ENCODE data around the gene TKFC. TPM values are rescaled to one million over a fixed set of nuclear protein-coding genes. Genes with fewer than 3 reads are reported as not detected.
A peak's percentile ranks its signal among the peaks of the same experiment; 100 is the strongest.

Gene TKFC
- total and polyA plus RNA-seq, 4 donors = 15.7 to 134 (median 53.4) TPM

DNA sequence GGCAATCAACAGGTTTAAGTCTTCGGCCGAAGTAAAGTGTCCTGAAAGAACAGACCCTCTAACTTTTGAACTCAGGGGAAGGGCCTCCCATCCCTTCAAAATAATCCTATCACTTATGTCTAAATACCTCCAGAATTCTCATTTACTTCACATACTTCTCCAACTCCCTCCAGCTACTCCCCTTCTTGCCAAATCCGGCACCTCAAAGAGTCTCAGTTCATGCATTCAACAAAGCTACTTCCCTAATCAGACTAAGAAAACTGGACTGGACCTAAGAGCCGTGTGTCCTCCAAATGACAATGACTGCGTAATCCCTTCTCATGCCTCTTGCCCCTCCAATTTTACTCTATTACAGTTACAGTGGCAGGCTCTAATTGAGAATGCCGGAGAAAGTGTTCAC, 1.4 kb upstream of the TKFC start:
- Histone ChIP-seq H3K9ac (ENCODE audit: low read depth in 1 of 2, low read length in 2 of 2) (peak overlapping the region in 1 of 2 donors; percentile 90), H3K27ac (ENCODE audit: low read depth in 1 of 2, low read length in 2 of 2) (no peak overlapping the region), H3K9me3 (ENCODE audit: control insufficient read depth in 4 of 4, low read length in 3 of 4) (no peaks in the 10 kb centered on the region), H3K4me1 (ENCODE audit: control insufficient read depth in 4 of 4, insufficient read depth in 4 of 4, low read length in 3 of 4) (peaks cover 3 to 43% (median 34%) of the 10 kb centered on the region in 4 donors), H3K4me3 (ENCODE audit: low read depth in 1 of 3, low read length in 3 of 3) (peak overlapping the region; percentile 81 to 93 (median 88)), H3K27me3 (ENCODE audit: control insufficient read depth in 4 of 4, insufficient read depth in 4 of 4, low read length in 3 of 4) (no peaks in the 10 kb centered on the region), H3K36me3 (ENCODE audit: control insufficient read depth in 4 of 4, insufficient read depth in 3 of 4, low read depth in 1 of 4, low read length in 3 of 4) (peaks cover 0 to 25% (median 16%) of the 10 kb centered on the region in 4 donors)
- no peak for DNase-seq (ENCODE audit: low spot score)
- WGBS = 77% methylated on average over 6 of the region's 6 CpGs
- TF ChIP-seq JUND (IDR thresholded peaks at IDR 0.05) (no peak), GABPA (IDR thresholded peaks at IDR 0.05 in 1 of 2, conservative IDR thresholded peaks at IDR 0.05 in 1 of 2) (no peak), SP1 (IDR thresholded peaks at IDR 0.05) (no peak), EGR1 (IDR thresholded peaks at IDR 0.05; ENCODE audit: low read depth in 2 of 2) (no peak), HNF4G (IDR thresholded peaks at IDR 0.05) (no peak), RXRA (IDR thresholded peaks at IDR 0.05) (no peak), FOXA1 (IDR thresholded peaks at IDR 0.05) (no peak), HNF4A (conservative IDR thresholded peaks at IDR 0.05) (no peak)
- TF ChIP-seq, protein P1, sequence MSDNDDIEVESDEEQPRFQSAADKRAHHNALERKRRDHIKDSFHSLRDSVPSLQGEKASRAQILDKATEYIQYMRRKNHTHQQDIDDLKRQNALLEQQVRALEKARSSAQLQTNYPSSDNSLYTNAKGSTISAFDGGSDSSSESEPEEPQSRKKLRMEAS (IDR thresholded peaks at IDR 0.05) = no peak
- TF ChIP-seq, protein P2, sequence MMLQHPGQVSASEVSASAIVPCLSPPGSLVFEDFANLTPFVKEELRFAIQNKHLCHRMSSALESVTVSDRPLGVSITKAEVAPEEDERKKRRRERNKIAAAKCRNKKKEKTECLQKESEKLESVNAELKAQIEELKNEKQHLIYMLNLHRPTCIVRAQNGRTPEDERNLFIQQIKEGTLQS (IDR thresholded peaks at IDR 0.05) = no peak
- TF ChIP-seq, protein P3, sequence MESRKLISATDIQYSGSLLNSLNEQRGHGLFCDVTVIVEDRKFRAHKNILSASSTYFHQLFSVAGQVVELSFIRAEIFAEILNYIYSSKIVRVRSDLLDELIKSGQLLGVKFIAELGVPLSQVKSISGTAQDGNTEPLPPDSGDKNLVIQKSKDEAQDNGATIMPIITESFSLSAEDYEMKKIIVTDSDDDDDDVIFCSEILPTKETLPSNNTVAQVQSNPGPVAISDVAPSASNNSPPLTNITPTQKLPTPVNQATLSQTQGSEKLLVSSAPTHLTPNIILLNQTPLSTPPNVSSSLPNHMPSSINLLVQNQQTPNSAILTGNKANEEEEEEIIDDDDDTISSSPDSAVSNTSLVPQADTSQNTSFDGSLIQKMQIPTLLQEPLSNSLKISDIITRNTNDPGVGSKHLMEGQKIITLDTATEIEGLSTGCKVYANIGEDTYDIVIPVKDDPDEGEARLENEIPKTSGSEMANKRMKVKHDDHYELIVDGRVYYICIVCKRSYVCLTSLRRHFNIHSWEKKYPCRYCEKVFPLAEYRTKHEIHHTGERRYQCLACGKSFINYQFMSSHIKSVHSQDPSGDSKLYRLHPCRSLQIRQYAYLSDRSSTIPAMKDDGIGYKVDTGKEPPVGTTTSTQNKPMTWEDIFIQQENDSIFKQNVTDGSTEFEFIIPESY (IDR thresholded peaks at IDR 0.05) = no peak
- TF ChIP-seq, protein P4, sequence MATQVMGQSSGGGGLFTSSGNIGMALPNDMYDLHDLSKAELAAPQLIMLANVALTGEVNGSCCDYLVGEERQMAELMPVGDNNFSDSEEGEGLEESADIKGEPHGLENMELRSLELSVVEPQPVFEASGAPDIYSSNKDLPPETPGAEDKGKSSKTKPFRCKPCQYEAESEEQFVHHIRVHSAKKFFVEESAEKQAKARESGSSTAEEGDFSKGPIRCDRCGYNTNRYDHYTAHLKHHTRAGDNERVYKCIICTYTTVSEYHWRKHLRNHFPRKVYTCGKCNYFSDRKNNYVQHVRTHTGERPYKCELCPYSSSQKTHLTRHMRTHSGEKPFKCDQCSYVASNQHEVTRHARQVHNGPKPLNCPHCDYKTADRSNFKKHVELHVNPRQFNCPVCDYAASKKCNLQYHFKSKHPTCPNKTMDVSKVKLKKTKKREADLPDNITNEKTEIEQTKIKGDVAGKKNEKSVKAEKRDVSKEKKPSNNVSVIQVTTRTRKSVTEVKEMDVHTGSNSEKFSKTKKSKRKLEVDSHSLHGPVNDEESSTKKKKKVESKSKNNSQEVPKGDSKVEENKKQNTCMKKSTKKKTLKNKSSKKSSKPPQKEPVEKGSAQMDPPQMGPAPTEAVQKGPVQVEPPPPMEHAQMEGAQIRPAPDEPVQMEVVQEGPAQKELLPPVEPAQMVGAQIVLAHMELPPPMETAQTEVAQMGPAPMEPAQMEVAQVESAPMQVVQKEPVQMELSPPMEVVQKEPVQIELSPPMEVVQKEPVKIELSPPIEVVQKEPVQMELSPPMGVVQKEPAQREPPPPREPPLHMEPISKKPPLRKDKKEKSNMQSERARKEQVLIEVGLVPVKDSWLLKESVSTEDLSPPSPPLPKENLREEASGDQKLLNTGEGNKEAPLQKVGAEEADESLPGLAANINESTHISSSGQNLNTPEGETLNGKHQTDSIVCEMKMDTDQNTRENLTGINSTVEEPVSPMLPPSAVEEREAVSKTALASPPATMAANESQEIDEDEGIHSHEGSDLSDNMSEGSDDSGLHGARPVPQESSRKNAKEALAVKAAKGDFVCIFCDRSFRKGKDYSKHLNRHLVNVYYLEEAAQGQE (IDR thresholded peaks at IDR 0.05) = no peak

DNA sequence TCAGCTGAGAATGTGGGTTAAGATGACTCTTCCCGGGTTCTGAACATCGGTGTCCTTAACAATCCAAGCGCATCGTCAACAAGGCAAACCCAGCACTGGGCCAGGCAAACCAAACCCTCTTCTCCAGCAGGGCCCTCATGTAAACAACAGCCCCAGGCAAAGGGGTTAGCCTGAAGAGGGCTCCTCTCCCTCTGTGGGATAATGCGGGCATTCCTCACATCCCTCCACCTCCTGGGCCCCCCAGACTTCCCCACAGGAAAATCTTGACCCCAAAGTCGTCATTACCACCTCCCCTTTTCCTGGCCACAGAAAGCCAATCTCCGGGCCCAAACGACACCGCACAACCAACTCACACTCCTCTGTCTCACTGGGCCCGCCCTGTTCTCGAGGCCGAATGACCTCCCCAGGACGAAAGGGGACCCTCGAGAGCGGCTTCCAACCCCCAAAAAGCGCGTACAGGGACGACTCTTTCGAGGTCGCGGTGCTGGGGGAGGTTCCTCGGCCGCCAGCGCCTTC, 689 bp upstream of the TKFC start:
- peak; percentile 47 for DNase-seq (ENCODE audit: low spot score)
- WGBS = under 1% methylated on average over 24 of the region's 24 CpGs
- Histone ChIP-seq H3K9me3 (ENCODE audit: control insufficient read depth in 4 of 4, low read length in 3 of 4) (no peaks in the 10 kb centered on the region), H3K36me3 (ENCODE audit: control insufficient read depth in 4 of 4, insufficient read depth in 3 of 4, low read depth in 1 of 4, low read length in 3 of 4) (peaks cover 0 to 21% (median 15%) of the 10 kb centered on the region in 4 donors), H3K4me1 (ENCODE audit: control insufficient read depth in 4 of 4, insufficient read depth in 4 of 4, low read length in 3 of 4) (peaks cover 3 to 47% (median 37%) of the 10 kb centered on the region in 4 donors), H3K27ac (ENCODE audit: low read depth in 1 of 2, low read length in 2 of 2) (peak overlapping the region; percentile 83 to 94), H3K27me3 (ENCODE audit: control insufficient read depth in 4 of 4, insufficient read depth in 4 of 4, low read length in 3 of 4) (no peaks in the 10 kb centered on the region), H3K4me3 (ENCODE audit: low read depth in 1 of 3, low read length in 3 of 3) (peak overlapping the region; percentile 81 to 93 (median 88)), H3K9ac (ENCODE audit: low read depth in 1 of 2, low read length in 2 of 2) (peak overlapping the region; percentile 84 to 90)
- TF ChIP-seq RAD21 (IDR thresholded peaks at IDR 0.05) = peak in 1 of 2 donors; percentile 2
- no peak for TF ChIP-seq HNF4G (IDR thresholded peaks at IDR 0.05)
